Muscle of arm (tissue), 12 donors: ENCODE results near the gene SGCD. TPM values are rescaled to one million over a fixed set of nuclear protein-coding genes. Genes with fewer than 3 reads are reported as not detected.
"Not testable (repeated sequence)": the region's sequence is repeated elsewhere in the genome, so short reads cannot be mapped to it uniquely, and the experiment has no call there.

Source experiments
- DNase-seq: peaks from one replicate; pipeline ENCODE4 v3.0.0-alpha.2; 2013
- polyA plus RNA-seq, 12 donors: library from polyadenylated mRNA; unstranded; fragments of 120-200 nt; gene quantifications; one replicate each; pipeline ENCODE4 v1.2.1, GENCODE V29; 2013; ENCODE audit not compliant: insufficient read length in 12 of 12

Gene SGCD
- polyA plus RNA-seq, 12 donors = 55.4 to 239 (median 96.8) TPM

DNA sequence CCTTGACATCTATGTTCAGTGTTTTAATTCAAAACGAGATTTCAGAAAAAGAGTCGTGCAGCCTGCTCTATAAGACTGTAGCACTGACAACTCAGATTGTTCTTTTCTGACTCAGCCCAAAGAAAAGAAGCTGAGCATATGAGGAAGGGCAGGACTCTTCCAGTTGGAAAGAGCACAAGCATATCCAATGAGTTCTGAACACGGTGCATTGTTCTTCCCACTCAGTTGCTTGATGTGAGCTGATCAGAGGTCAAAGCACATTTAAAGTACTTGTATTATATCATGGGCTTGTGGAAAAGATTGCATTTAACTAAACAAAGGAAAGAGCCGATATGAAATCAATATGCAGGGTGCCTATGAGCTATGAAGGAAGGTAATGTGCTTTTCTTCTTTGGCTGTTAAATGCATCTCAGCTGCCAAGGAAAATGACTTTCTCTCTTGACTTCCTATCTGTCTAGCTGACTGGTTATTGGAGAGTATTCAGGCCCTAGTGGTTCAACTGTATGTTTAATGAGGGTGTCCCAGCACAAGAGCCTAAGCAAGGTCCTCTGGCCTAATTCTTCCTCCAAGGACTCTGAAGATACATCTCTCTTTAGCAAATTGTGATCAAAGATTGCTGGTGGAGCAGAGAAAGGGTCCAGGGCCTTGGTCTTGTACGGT is 296.5 kb downstream of the SGCD start:
- DNase-seq = no peak

DNA sequence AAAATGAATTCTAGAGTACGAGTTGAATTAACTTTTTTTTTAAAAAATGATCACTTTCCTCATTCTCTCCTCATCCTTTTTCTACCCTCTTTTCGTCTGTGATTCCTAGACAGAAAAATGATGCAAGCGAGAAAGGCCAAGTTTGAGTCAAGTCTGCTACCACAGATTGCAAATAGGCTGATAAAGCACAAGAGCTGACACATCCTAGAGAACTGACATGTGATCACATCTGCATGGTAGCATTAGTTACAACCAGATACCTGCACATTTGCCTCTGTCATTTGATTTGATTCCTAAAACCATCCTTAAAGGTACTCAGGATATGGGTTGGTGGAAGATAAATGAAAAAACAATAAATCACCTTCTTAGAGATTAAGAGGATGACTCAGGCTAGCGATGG is 297.7 kb downstream of the SGCD start:
- no peak for DNase-seq

DNA sequence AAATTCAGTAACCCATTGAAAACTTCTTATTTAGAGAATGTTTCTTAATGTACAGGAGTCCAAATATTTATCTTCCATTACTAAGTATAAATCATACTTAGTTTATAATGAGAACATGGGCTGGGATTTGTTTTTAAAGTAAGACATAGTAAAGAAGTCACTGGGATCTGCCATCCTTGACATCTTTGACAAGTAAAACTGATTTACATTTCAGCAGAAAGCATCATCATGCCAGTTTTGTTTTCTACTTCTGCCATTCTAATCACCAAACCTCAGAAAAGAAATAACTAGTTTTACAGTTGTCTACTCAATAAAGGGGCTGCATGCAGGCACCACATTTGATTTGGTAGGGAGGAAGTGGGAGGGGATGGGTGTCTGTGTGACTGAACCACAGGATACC is 301.5 kb downstream of the SGCD start:
- DNase-seq = no peak

DNA sequence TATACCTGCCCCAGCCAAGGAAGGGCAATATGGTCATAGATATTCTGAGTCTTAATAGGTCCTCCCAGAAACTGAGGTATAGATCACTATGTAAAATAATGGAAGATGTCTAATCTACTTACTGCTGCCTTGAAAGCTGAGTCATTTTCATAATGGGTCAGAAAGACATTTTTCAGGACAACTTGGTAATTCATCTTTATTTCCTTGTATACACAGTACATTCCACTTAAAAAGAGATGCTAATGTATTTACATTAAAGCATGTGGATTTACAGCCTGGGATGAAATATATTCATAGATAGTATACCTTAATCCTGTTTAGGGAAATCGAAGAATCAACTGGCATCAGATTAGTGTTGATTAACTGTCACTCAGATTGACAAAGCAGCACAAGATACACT is 304.0 kb downstream of the SGCD start:
- DNase-seq = no peak

DNA sequence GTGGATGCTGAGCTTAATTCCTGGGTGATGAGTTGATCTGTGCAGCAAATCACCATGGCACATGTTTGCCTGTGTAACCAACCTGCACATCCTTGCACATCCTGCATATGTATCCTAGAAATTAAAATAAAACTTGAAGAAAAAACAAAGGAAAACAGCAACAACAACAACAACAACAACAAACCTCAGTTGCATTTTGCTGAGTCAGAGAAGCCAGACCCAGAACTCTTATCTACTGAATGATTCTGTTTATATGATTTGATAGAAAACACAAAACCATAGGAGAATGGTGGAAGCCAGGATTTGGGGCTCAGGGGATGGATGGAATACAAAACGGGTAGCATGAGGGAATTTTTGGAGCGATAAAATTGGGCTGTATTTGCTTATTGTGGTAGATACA is 307.3 kb downstream of the SGCD start:
- no peak for DNase-seq

DNA sequence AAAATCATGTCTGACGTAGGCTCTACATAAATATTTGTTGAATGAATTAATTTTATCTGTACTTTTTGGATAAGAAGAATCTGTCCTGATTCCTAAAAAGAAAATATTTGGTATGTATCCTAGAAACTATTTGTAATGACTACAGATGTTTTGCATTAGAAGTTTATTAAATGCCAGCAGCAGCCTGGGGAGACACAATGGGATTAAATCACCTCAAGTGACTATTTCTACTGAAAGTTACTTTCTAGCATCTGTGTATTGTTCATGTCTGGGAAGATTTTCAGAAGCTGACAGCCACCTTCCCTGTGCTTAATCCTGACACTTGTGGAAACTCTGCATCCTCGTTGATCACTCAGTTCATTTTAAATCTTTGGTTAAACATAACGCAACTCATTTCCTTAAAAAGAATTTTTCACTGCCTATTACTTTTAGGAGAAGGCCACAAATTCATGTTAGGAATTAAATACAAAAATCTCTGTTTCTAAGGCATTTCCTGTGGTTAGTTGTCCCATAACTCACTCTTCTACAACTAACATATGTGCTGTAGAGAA is 313.8 kb downstream of the SGCD start:
- DNase-seq = peak; percentile 78

DNA sequence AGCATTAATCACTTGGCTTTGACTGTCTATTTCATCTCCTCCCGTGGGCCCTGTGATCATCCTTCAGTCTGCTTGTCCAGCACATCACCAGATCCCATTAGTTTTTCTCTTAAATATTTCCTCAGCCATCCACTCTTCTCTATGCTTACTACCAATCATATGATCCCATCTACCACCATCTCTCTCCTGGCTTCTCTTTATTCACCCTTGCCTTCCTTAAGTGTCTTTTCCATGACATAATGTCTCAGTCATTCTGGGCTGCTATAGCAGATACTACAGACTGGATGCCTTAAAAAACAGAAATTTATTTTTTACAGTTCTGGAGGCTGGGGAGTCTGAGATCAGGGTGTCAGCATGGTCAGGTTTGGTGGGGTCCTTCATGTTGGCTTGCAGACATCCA is 314.7 kb downstream of the SGCD start:
- DNase-seq = peak; percentile 33

DNA sequence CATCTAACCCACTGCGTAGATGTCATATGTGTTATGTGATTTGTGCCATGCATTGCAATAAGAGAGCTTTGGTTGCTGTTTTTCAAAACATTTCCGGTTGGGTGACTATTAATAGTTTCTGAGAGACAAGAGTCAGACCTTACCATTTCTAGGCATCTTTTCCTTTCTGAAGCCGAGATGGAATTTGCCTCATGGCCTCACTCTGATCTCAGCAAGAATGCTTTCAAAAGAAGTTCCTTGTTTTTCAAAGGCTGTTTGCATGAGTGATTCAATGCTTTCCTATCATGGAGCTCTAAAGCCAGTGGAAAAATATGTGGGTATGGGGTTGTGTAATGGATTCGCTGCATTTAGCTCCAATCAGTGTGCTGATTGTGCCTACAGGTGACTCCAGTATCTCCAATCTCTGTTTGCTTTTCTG is 320.1 kb downstream of the SGCD start:
- DNase-seq = no peak

DNA sequence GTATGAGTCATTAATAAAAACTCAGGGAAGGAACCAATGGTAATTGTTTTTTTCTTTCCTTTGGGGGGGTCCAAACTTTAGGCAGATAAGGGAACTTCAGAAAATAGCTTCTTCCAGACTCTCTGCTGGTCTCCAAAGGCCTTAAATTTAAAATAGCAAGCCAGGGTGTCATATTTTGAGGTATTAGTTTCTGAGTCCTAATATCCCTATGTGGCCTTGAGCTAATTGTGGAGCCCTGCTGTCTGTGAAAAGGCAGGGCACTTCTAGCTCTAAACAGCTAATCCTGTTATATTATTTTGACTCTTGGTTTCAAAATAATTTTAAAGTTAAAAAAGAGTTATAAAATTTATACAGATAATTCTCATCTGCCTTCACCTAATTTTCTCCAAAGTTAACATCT is 327.5 kb downstream of the SGCD start:
- no peak for DNase-seq

DNA sequence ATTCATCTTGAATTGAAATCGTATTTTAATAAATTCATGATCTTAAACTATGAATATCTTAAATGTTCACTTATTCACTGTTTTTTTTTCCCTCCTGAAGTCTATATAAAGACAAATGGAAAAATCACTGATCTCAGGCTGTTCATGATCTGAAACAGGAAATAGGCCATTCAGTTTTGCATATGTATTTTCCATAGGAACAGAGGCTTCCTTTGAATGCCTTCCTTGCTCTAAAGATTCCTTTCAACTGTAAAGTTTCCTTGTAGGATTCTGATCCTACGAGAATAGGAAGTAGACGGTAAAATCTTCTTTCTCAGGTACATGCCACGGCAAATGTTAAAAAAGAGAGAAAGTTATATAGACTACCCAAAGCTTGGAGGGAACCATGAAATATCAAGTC is 328.8 kb downstream of the SGCD start:
- DNase-seq = no peak

DNA sequence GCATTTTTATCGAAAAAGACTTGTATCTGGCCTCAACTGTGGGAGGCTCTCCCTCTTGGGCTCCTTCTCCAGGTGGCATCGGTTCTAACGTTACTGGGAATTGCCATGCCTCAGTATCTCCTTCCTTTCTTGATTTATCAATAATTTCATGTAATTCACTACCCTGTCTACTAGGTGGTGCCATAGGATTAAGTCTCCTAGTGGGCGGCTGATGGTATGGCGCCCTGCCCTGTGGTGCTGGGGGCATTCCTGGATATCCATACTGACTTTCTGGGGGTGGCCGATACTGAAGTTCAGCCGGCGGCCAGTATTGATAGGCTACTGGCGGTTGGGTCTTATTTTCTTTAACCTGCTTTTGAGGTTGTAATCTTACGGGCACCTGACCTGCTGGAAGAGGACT is 337.9 kb downstream of the SGCD start:
- not testable (repeated sequence) for DNase-seq

DNA sequence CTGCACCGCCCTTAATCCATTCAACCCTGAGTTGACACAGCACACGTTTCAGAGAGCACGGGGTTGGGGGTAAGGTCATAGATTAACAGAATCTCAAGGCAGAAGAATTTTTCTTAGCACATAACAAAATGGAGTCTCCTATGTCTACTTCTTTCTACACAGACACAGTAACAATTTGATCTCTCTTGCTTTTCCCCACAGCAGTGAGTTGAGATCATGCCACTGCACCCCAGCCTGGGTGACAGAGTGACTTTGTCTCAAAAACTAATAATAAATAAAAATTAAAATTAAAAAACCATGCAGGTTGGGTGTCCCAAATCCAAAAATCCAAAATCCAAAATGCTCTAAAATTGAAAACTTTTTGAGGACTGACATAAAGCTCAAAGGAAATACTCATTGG is 339.7 kb downstream of the SGCD start:
- DNase-seq = not testable (repeated sequence)

DNA sequence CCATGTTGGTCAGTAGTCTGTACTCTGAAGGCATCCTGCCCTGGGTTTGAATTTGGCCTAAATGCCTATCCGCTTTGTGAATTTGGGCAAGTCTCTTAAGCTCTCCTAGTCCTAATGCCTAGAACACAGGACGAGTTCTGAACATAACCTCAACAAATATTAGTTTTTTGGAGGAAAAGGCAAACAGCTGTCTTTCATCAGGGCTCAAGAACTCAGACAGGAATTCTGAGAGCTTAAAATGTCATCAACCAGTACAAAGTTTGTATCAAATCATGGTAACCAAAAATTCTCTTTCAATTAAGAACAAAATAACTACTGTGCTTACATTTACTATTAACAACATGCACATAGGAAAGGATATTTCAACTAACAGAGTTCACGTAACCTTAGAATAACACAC is 340.7 kb downstream of the SGCD start:
- DNase-seq = no peak

DNA sequence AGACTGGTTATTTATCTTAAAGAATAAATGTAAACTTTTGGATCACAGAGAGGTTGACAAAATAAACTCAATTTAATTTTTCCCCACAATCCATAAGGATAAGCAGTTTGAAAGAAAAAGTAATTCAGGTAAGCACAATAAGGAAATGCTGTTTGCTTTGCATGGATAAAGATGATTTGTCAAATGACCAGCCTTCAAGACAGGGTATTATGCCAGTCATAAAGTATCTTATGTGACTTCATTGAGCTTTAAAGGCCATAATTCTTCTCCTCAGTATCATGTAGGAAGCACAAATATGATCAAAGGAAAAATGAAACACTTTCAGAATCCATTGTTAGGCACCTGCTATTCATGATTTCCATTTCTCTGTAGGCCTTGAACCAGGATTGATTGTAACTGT is 342.5 kb downstream of the SGCD start:
- DNase-seq = no peak

DNA sequence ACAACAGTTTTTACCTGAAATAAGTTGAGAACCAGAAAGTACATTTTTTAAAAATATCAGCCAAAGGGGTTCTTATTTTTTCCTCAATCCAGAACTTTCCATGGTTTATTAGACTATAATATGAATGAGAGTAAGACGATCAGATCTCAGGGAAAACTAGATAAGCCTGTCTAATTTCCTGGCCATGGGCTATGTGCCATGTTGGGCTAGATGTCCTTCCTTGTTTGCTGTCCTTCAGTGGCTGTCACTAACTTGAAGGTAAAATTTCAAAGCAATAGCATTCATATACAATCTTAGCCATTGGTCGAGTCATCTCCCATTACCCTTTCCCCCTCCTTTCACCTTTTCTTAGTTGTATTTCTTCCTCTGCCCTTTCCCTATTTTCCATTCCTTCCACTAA is 343.7 kb downstream of the SGCD start:
- no peak for DNase-seq

DNA sequence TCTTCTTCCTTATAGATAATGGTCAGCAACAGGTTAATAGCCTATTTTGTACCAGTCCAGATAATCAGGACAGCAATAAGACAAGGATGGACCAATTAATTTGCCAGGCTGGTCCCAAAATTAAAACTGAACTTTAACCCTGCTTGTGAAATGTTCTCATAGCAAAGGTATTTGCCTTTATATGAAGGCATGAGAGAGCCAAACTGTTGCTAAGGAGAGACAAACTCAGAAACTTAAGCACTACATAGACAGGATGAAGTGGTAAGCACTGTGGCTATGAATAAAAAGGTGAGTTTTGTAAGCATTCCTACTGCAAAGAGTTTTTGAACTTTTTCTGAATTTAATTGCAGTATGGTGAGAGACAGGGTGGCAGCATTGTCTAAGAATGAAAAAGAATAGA is 348.4 kb downstream of the SGCD start:
- DNase-seq = peak; percentile 14

DNA sequence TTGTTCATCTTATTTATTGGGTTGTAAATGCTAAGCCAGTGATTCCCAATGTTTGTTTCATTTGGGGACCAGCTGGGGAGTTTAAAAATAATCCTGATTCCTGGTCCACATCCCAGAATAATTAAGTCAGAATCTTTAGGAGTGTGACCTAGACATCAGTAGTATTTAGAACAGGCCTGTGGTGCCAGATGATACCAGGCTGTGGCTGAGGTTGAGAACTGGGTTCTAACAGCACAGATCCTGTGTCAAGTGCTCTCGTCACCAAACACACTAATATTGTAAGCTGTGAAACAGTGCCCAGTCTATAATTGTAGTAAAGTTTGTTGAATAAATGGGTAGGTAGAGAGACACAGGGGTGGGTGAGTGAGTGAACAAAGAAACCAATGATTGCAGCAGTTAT is 351.0 kb downstream of the SGCD start:
- no peak for DNase-seq

DNA sequence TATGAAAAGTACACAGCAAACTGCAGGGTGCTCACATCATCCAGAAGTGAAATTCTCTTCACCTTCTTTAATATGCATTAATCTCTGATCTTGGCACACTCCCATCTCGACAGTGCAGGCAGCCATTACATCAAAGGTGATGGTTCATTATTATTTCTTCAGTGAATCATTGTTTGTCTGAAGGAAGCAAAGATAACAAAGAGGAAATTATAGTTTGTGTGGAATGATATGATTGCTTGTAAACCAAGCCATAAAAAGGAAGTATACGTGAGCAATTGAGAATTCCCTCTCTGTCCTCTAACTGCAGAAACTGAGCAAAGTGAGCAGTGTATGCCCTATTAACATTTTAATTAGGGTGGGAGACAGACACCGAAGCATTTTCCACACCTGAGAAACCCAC is 351.5 kb downstream of the SGCD start:
- no peak for DNase-seq

DNA sequence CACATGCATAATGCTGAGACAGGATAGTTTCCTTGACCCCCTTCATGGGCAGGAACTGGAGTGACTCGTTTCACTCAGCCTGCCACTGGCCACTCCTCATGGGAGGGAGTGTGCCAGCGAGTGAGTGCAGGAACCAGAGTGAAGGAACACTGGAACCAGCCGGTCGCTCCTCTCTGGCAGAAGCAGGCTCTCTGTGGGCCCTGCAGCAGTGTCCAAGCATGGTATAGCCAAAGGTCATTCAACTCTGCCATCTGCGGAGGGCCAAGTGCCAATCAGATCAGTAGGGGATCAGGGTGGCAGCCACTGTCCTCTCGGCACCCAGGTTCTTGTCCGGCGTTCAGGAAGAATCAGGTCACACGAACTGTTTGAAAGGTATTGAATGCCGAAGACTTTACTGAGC is 353.9 kb downstream of the SGCD start:
- DNase-seq = no peak

DNA sequence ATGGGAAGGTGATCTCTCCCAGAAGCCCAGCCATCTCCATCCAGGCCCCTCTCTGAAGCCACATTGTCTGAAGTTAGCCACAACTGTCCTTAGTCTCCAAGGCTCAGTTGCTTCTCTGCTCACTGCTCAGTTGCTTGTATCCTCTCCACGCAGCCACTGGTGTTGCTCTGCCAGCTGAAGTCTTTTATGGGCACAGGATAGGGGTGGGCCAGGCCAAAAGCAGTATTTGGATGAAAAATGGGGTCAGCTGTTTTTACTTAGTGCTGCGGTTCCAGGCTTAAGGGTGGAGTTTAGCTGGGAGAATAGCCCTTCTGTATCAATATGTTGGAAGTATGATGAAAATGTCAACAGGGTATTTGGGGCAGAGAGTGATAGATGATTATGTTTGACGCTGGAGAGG is 354.3 kb downstream of the SGCD start:
- DNase-seq = no peak

DNA sequence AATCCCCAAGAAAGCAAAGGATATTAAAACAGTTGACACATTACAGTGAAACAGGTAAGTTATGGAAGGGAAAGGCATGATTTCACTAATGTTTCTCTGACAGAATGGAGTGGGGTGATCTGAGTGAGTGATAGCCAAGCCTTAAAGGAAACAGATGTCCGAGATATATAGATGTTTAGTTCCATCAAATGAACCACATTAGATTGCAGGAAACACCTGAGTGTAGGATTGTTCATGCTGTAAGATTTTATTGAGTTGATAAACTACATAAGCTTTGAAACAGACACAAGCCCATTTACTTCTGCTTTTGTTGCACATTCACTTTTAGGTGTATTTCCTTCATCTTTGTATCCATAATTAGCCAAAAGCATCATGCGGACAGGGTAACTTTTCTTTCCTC is 356.0 kb downstream of the SGCD start:
- no peak for DNase-seq

DNA sequence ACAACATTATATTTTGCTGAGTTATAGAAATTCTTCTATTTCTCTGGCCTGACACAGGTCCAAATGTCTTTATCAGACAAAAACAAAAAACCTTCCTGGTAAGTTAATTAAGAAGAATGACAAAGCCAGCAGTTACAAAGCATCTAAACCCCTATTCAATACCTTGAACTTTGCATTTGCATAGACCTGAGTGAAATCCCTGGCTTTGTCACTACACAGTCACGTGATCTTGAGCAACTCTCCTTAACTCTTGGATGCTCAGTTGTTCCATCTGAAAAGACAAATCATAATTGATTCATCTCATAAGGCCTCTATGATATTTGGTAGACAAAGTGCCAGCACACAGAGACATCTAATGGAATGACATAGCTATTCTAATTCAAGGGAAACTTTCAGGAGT is 356.5 kb downstream of the SGCD start:
- DNase-seq = no peak

DNA sequence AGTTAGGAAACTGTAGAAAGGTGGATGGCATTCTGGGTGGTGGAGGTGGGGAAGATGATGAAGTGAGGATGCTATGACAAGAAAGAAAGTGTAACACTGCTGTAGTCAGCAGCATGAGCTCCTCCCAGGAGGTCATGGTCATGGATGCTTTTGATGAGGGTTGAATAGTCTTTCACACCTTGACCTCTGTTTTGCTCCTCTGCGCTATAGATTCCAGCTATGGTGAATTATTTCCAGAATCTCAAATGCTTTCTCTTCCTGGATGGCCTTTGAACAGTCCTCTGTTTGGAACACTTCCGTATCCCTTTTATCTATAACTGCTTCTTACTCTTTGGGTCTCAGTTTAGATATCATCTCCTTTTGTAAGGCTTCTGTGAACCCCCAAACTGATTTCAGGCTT is 357.3 kb downstream of the SGCD start:
- no peak for DNase-seq

DNA sequence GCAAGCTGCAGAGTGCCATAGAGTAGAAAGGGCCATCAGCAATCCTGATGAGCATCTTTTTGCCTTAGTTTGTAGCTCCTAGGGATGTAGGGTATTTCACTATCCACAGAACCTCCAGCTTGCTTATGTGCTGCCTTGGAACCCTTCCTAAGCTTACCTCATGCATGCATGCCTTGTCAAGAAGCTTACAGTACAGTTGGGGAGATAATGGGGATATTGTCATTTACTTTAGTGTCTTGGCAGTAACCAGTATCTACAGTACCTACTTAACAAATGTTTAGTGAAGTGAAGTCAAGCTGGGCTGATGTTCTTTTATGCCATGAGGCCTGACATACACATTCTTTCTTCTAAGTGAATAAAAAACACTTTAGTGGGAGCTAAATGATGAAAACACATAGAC is 358.5 kb downstream of the SGCD start:
- DNase-seq = peak; percentile 39
